Activated gamma-delta T cell treated with anti-CD3 and anti-CD28 coated beads, Interleukin-2, amount 50 U/mL, for 16 hours (primary cell): ENCODE data around the gene ELP4.

Experiments used
- DNase-seq: peaks from one replicate; pipeline ENCODE4 v3.0.0-alpha.2; 2020; ENCODE audit warnings: low read depth

Gene ELP4

GRCh38 chr11:31779374-31779791, 269.8 kb downstream of the ELP4 start:
- no peak for DNase-seq

GRCh38 chr11:31780078-31780477, 270.5 kb downstream of the ELP4 start:
- no peak for DNase-seq

GRCh38 chr11:31780480-31780971, 271.0 kb downstream of the ELP4 start:
- DNase-seq, result no peak

GRCh38 chr11:31782257-31782656, 272.7 kb downstream of the ELP4 start:
- DNase-seq, result no peak

DNA sequence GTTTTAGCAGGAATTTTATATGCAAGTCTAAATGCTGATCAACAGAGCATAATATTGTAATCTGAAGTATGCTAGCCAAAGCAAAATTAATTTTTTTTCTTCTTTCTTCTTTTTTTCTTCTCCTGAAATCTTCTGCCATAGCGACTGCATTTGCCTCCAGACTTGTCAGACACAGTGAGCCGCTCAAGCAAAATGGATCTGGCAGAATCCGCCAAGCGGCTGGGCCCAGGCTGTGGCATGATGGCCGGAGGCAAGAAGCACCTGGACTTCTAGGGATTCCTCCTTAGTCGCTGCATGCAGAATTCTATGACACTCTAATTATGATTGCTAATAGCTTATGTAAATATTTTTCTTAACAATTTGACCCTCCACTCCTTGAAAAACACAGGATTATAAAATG, 273.7 kb downstream of the ELP4 start:
- no peak for DNase-seq

GRCh38 chr11:31784611-31785010, 275.0 kb downstream of the ELP4 start:
- no peak for DNase-seq

GRCh38 chr11:31786996-31787685, 277.6 kb downstream of the ELP4 start:
- DNase-seq, result no peak

DNA sequence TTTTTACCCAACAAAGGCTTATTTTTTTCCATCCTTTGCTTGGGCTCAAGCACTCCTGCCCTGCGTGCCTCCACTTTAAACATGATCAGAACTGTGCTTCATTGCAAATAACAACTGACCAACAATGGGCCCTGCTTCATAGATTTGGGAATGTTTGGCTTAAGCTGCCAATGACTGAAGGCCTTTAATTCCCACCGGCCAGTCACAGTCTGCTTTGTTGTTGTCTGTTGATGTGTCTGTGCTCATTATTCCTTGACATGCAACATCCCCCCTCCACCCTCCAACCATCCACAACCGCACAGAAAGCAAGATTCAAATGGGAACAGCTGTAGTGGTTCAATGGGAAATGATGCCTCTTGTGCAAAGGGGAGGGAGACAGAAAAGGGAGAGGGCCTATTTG, 278.5 kb downstream of the ELP4 start:
- no peak for DNase-seq

- no peak for DNase-seq
Observed at GRCh38 chr11:31790649-31791048, 281.1 kb downstream of the ELP4 start.

- no peak for DNase-seq
Observed at GRCh38 chr11:31792036-31792435, 282.5 kb downstream of the ELP4 start.

DNA sequence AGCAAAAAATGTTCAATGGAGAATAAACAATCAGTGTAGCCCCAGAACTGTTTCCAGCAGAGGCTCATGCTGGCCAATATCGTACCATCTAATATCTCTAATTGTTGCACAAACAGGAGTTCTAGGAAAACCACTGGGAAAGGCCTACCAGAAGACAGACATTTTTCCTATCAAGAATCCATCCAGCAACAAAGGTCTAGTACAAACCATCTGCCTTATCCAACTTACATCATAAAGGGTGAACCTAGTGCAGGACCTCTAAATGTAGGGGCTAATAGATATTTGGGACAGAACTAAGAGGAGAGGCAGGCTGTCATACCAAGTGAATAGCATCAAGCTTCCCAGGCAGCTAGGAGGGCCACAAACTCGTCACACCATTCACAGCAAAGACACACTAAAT, 282.9 kb downstream of the ELP4 start:
- no peak for DNase-seq

DNA sequence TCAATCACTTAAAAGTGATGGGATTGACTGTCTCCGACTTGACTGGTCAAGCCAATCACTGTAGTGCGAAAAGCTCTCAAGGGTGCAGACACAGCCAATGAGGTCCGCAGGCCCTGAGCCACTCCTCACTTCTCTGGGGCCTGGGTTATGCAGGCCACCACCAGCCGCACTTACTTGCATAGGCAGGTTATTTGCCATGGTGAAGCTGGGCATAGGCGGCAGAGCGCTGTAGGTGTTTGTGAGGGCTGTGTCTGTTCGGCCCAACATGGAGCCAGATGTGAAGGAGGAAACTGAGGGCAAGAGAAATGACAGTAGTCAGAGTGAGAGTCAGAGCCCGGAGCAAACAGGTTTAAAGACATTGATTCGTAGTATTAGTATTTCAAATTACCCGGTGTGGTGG, 283.7 kb downstream of the ELP4 start:
- DNase-seq, result no peak

DNA sequence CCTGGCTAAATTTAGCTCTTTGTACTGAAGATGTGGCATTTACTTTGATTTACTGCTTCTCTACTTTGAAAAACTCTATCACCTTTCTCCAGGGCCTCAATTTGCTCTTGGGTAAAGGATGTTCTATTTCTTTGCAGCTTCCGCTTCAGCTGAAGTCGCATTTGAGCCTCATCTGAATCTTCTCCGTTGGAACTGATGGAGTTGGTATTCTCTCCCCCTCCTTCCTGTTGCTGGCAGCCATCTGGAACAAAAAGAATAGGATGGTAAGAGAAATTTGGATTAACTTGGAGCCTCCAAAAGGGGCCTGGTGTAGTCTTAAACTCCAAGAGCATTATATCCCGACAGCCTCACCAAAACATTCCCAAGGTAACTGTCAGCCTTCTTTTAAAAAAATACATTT, 285.0 kb downstream of the ELP4 start:
- DNase-seq, result no peak

DNA sequence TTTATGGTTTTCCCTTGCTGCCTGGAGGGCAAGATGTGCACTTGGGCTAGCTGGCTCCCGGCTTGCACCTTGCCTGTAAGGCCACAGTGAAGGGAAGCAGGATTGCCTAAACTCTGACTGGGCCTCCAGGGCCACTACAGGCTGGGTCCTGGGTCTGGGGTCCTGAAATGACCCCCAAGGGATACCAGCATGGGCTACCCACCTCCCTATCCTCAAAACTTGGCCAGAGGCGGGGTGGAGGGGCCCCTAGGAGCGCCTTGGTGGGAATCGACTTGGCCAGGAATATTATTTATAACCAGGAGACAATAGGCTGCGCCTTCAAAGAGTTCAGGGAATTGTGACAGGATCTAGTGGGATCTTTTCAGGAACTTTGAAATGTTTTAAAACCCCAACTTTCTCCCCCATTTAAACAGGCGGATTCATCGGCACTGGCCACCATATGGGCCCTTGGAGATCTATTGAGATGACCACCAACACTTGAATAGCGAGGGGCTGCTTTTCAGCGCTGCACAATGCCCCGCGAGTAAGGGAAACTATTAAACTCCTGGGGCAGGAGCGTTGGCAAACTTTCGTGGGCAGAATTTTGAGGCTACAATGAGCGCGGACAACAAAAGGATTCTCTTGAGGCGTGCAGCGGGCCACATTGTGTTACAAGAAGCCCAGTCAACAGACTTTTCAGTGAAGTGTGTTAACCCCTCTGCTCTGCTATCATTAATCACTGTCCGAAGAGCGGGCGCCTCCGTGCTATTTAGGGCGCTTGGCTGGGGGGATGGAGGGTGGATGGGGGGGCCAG, 286.3 kb downstream of the ELP4 start:
- no peak for DNase-seq

DNA sequence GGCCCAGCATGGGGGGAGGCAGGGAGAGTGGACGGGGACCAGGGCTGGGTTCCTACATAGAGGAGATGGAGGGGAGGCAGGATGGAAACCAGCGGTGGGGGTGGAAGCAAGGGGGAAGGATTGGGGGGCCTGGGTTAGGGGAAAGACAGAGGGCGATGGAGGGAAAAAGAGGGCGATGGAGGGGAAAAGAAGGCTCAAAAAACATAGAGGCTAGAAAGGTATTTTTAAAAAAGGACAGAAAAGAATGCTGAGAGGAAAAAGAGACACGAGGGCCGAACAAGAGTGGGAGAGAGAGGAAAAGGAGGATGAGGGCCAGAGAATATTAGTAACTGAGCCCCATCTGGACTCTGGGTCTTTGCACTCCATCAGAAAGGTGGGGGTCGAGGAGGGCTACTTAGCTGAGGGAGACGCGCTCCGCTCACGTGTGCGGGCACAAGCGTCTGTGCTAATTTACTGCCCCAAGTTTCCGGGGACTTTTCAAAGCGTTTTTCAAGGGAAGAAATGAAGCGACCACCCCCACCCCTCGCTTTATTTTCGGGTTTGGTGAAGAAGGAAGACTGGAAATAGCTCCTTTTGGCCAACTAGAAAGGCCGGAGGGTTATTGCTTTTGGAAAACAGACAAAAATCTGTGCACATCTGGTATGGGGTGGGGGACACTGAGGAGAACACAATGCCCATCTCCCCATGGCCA, 287.1 kb downstream of the ELP4 start:
- no peak for DNase-seq

GRCh38 chr11:31797190-31798056, 287.9 kb downstream of the ELP4 start:
- DNase-seq, result no peak

GRCh38 chr11:31798057-31798553, 288.5 kb downstream of the ELP4 start:
- no peak for DNase-seq

DNA sequence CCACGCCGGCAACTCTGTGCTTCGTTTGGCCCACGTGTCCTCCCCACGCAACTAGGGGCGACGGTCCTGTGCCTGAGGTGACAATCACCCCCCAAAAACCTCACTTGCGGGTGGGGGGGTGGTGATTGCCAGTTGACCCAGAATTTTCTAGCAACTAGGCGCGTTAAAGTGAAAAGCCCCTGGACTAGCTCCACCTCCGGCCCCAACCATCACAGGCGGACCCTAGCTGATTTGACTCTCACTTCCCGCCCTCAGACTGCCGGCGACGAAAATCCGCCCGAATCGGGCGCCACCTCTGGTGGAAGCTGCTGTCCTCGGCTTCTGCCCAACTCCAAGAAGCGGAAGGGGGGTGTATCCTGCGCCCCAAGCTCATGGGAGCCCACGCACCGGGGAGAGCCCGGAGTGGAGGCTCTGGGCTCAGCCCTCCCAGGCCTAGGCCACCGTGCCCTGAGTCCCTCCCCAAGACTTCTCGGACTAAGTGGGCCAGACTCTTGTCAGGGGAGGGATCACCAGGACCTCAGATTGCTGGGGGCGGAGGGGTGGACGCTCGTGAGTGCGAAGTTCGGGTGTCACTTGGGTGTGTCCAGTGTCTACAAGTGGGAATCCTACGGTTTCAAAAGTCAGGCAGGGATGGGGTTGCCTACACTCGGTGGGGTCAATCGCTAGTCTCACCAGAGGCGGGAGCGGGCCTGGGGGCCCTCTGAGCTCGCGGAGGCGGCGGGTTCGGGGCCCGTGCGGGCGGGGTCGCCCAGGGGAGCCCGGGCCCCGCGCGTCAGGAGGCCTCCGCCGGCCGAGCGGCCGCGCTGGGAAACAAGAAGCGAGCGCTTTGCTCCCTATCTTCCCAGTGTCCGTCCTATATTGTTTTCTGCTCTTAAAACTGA, 289.2 kb downstream of the ELP4 start:
- no peak for DNase-seq

DNA sequence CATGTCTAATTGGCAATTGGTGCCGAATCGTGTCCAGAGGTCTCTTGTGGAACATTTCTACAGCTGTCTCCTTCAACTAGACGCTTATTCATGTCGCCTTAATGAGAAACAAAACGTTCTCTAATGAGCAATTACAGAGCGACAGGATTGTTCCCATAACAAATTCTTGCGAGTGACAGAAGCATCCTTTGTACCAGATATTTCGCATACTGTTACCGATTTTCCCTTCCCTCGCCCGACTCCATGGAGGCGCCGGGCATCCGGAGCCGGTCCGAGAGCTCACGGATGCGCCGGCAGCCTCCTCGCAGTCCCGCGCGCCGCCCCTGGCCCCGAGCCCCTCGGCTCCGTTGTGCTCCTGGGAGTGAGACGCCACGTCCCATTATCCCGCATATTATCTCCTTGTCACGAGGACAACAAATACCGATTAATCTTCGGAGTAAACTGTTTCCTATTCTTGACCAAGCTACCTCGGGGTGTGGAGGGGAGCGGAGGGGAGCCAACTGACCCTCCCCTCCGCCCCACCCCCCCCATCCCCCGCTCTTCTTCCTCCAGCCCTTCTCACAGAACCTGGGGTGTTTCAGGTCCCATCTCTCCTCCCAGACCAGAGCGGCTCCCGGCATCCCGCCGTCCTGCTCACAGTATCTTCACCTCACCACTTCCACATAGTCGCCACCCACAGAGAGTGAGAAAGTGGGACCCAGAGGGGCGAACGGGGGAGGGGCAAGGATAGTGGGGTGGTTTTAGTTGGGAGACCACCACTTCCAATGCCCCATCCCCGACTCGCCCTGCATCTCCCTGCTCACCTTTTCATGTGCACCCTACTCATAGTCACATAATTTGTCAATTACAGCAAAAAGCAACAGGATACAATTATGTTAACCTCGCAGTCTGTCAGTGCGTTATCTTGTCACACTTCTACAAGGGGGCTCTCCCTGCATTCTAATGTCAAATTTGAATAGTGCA, 290.1 kb downstream of the ELP4 start:
- DNase-seq, result no peak
